Stimulated activated CD8-positive, alpha-beta memory T cell treated with anti-CD3 and anti-CD28 coated beads, Interleukin-7, amount 100 ng/mL, for 48 hours (primary cell): ENCODE measurements around the gene ADCY7.

Experiments
- DNase-seq, 2 donors: peaks; one replicate each; pipeline ENCODE4 v3.0.0-alpha.2; 2020; ENCODE audit warnings: low read depth in 1 of 2; ENCODE audit errors: extremely low read depth in 1 of 2

Gene ADCY7

GRCh38 chr16:50309527-50310307, 43.4 kb downstream of the ADCY7 start:
- DNase-seq, result no peak

GRCh38 chr16:50310308-50311133, 44.2 kb downstream of the ADCY7 start:
- no peak for DNase-seq

GRCh38 chr16:50311134-50311528, 44.8 kb downstream of the ADCY7 start:
- DNase-seq, result no peak

GRCh38 chr16:50311891-50312501, 45.6 kb downstream of the ADCY7 start:
- DNase-seq, result no peak

- peak; percentile 18 to 44 for DNase-seq
Observed at GRCh38 chr16:50313596-50314478, 47.5 kb downstream of the ADCY7 start.

- no peak for DNase-seq
Observed at GRCh38 chr16:50314665-50315064, 48.3 kb downstream of the ADCY7 start.

GRCh38 chr16:50315346-50315997, 49.1 kb downstream of the ADCY7 start:
- DNase-seq, result no peak

- no peak for DNase-seq
Observed at GRCh38 chr16:50316102-50316847, 49.9 kb downstream of the ADCY7 start.

GRCh38 chr16:50316848-50317630, 50.7 kb downstream of the ADCY7 start:
- no peak for DNase-seq

GRCh38 chr16:50318796-50319578, 52.6 kb downstream of the ADCY7 start:
- DNase-seq, result no peak

GRCh38 chr16:50320310-50320709, 54.0 kb downstream of the ADCY7 start:
- no peak for DNase-seq

GRCh38 chr16:50322333-50322732, 56.0 kb downstream of the ADCY7 start:
- no peak for DNase-seq

GRCh38 chr16:50323335-50324011, 57.1 kb downstream of the ADCY7 start:
- no peak for DNase-seq

GRCh38 chr16:50324345-50324744, 58.0 kb downstream of the ADCY7 start:
- DNase-seq, result no peak

GRCh38 chr16:50326264-50326663, 59.9 kb downstream of the ADCY7 start:
- DNase-seq, result no peak

- DNase-seq, result peak in 1 of 2 donors; percentile 56
Observed at GRCh38 chr16:50326835-50327465, 60.6 kb downstream of the ADCY7 start.
